ENCODE data around the gene LUZP1. TPM values are rescaled to one million over a fixed set of nuclear protein-coding genes. Genes with fewer than 3 reads are reported as not detected.

The LUZP1 gene
- total RNA-seq, 2 experiments from 2014 or later: 20.1 to 23.7 TPM

DNA sequence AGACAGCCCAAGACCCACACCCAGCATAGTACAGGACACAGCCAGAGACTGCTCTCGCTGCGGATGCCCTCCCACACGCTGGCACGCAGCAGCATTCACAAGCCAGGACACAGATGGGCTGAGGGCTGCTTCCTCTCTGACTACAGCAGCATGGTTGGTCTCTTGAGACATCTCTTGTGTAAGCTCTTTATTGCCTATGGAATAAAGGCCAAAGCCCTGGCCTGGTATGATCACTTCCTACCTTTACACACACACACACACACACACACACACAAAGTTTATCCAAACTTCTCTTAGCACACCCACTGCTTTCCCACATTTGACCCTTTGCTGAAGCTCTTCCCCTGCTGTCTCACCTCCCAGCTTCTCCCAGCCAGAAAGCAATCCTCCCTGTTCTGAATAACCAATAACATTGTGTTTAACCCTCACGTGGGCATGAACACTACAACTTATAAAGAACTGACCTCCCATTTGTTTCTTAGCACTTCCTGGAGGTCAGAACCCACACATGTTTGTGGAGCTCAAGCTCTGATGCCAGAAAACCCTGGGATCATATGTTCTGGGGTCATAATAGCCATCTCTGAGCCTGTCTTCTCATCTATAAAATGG lies 1.2 kb upstream of the LUZP1 start:
- H3K27me3 Mint-ChIP-seq: no peaks in the 10 kb centered on the region
- Histone ChIP-seq H3K27ac (ENCODE audit: low read depth in 1 of 2, low read length in 2 of 2) (no peak overlapping the region), H3K27me3 (ENCODE audit: control insufficient read depth in 1 of 2, insufficient read depth in 2 of 2, low read length in 2 of 2) (no peaks in the 10 kb centered on the region), H3K4me1 (ENCODE audit: insufficient read depth, low read length) (peaks cover 25% of the 10 kb centered on the region), H3K9me3 (ENCODE audit: control insufficient read depth in 1 of 2, insufficient read depth in 1 of 2, low read length in 2 of 2) (peaks cover 0 to 4% of the 10 kb centered on the region in 2 experiments), H3K4me3 (ENCODE audit: low read length) (no peak overlapping the region), H3K36me3 (ENCODE audit: insufficient read depth, low read length) (no peaks in the 10 kb centered on the region)
- peak overlapping the region; percentile 97 for H3K4me3 Mint-ChIP-seq
- H3K36me3 Mint-ChIP-seq (ENCODE audit: low read depth): no peaks in the 10 kb centered on the region
- H3K4me1 Mint-ChIP-seq (ENCODE audit: low read depth): peaks cover 38% of the 10 kb centered on the region
- H3K27ac Mint-ChIP-seq: peak overlapping the region; percentile 79
- intact Hi-C loops (cut with DNase I, micrococcal nuclease): loop anchor here (2.0 to 10.0 kb wide), 3 partner anchors 53 to 195 kb away; partner anchors contain the start of genes KDM1A (in 1 of the 2) and ZNF436 (in 1 of the 2)
- ChIA-PET POLR2A (interaction anchor here (0.8 kb wide), 1 partner anchor 51 kb away, joined by 3 read pairs; no protein-coding TSS in a partner anchor), CTCF (interaction anchor here (1.9 to 3.9 kb wide), 3 partner anchors 10 to 70 kb away, joined by 5 to 23 read pairs (median 14); no protein-coding TSS in a partner anchor)
- TF ChIP-seq, protein P1, sequence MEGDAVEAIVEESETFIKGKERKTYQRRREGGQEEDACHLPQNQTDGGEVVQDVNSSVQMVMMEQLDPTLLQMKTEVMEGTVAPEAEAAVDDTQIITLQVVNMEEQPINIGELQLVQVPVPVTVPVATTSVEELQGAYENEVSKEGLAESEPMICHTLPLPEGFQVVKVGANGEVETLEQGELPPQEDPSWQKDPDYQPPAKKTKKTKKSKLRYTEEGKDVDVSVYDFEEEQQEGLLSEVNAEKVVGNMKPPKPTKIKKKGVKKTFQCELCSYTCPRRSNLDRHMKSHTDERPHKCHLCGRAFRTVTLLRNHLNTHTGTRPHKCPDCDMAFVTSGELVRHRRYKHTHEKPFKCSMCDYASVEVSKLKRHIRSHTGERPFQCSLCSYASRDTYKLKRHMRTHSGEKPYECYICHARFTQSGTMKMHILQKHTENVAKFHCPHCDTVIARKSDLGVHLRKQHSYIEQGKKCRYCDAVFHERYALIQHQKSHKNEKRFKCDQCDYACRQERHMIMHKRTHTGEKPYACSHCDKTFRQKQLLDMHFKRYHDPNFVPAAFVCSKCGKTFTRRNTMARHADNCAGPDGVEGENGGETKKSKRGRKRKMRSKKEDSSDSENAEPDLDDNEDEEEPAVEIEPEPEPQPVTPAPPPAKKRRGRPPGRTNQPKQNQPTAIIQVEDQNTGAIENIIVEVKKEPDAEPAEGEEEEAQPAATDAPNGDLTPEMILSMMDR (IDR thresholded peaks at IDR 0.05): no peak
- no peaks in the 10 kb centered on the region for H3K9me3 Mint-ChIP-seq
- DNase-seq: peak in 5 of 14 experiments; percentile 10 to 59 (median 42)
- no peak for ATAC-seq (ENCODE audit: poor library complexity)

DNA sequence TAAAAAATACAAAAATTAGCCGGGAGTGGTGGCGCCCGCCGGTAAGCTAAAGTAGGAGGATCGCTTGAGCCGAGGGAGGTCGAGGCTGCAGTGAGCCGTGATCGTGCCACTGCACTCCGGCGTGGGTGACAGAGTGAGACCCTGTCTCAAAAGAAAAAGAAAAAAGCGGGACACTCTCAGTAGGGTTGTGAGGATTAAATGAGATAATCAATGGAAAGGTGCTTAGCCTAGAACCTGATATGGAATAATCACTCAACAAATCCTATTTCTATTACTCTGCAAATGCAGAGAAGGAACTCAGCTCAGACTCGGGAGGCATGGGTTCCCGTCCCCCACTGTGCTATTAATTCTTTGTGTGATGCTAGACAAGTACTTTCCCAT lies 529 bp upstream of the LUZP1 start:
- peaks cover 25% of the 10 kb centered on the region for H3K4me1 ChIP-seq (ENCODE audit: insufficient read depth, low read length)
- CTCF ChIA-PET: interaction anchor here (1.2 to 3.9 kb wide), 5 partner anchors 10 to 70 kb away, joined by 3 to 23 read pairs (median 8); no protein-coding TSS in a partner anchor
- peak overlapping the region; percentile 97 for H3K4me3 Mint-ChIP-seq
- peaks cover 42% of the 10 kb centered on the region for H3K4me1 Mint-ChIP-seq (ENCODE audit: low read depth)
- no peaks in the 10 kb centered on the region for H3K27me3 ChIP-seq (ENCODE audit: control insufficient read depth in 1 of 2, insufficient read depth in 2 of 2, low read length in 2 of 2)
- ATAC-seq (ENCODE audit: poor library complexity): no peak
- no peaks in the 10 kb centered on the region for H3K9me3 Mint-ChIP-seq
- peak overlapping the region; percentile 87 for H3K4me3 ChIP-seq (ENCODE audit: low read length)
- TF ChIP-seq, protein P1 (IDR thresholded peaks at IDR 0.05): no peak
- intact Hi-C loops (cut with DNase I, micrococcal nuclease): loop anchor here (2.0 to 10.0 kb wide), 3 partner anchors 52 to 196 kb away; partner anchors contain the start of genes KDM1A (in 1 of the 2) and ZNF436 (in 1 of the 2)
- no peaks in the 10 kb centered on the region for H3K27me3 Mint-ChIP-seq
- no peaks in the 10 kb centered on the region for H3K36me3 ChIP-seq (ENCODE audit: insufficient read depth, low read length)
- POLR2A ChIA-PET: interaction anchor here (0.7 to 2.3 kb wide), 5 partner anchors 15 to 175 kb away, joined by 3 to 12 read pairs (median 4); partner anchors contain the start of gene HNRNPR
- DNase-seq: no peak
- no peak overlapping the region for H3K27ac ChIP-seq (ENCODE audit: low read depth in 1 of 2, low read length in 2 of 2)
- peaks cover 0 to 4% of the 10 kb centered on the region in 2 experiments for H3K9me3 ChIP-seq (ENCODE audit: control insufficient read depth in 1 of 2, insufficient read depth in 1 of 2, low read length in 2 of 2)
- H3K27ac Mint-ChIP-seq: peak overlapping the region; percentile 79
- H3K36me3 Mint-ChIP-seq (ENCODE audit: low read depth): no peaks in the 10 kb centered on the region

DNA sequence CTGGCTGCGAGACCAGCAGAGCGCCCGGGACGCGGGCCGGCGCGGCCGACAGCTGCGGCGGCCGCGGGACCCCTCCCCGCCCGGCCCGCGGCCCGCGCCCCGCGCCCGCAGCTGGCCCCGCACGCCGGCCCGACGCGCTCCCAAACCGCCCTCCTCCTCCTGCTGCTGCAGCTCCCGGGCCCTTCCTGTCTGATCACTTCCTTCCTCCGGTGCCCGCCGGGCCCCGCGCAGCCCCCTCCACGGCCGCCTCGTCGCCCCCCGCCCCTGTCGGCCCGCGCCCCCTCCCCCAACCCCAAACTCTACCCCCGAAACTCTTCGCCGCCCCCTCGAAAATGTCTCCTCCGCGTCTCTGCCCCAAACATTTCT lies 594 bp downstream of the LUZP1 start:
- peak overlapping the region; percentile 68 to 74 for H3K27ac ChIP-seq (ENCODE audit: low read depth in 1 of 2, low read length in 2 of 2)
- Mint-ChIP-seq H3K27me3 (no peaks in the 10 kb centered on the region), H3K27ac (peak overlapping the region; percentile 79), H3K9me3 (no peaks in the 10 kb centered on the region), H3K4me1 (ENCODE audit: low read depth) (peaks cover 49% of the 10 kb centered on the region), H3K4me3 (peak overlapping the region; percentile 97), H3K36me3 (ENCODE audit: low read depth) (no peaks in the 10 kb centered on the region)
- POLR2A ChIA-PET: interaction anchor here (1.0 to 2.3 kb wide), 7 partner anchors 15 to 68 kb away, joined by 3 to 12 read pairs (median 3); no protein-coding TSS in a partner anchor
- intact Hi-C loops (cut with DNase I, micrococcal nuclease): loop anchor here (1.0 to 10.0 kb wide), 4 partner anchors 51 to 197 kb away; partner anchors contain the start of genes KDM1A (in 1 of the 2) and ZNF436 (in 1 of the 2)
- no peaks in the 10 kb centered on the region for H3K27me3 ChIP-seq (ENCODE audit: control insufficient read depth in 1 of 2, insufficient read depth in 2 of 2, low read length in 2 of 2)
- H3K9me3 ChIP-seq (ENCODE audit: control insufficient read depth in 1 of 2, insufficient read depth in 1 of 2, low read length in 2 of 2): peaks cover 0 to 4% of the 10 kb centered on the region in 2 experiments
- ATAC-seq (ENCODE audit: poor library complexity): peak; percentile 40
- peaks cover 25% of the 10 kb centered on the region for H3K4me1 ChIP-seq (ENCODE audit: insufficient read depth, low read length)
- no peaks in the 10 kb centered on the region for H3K36me3 ChIP-seq (ENCODE audit: insufficient read depth, low read length)
- TF ChIP-seq, protein P1 (IDR thresholded peaks at IDR 0.05): no peak
- peak in 10 of 14 experiments; percentile 8 to 63 (median 30) for DNase-seq
- H3K4me3 ChIP-seq (ENCODE audit: low read length): peak overlapping the region; percentile 87
- CTCF ChIA-PET: interaction anchor here (1.2 to 3.9 kb wide), 5 partner anchors 11 to 68 kb away, joined by 3 to 23 read pairs (median 8); no protein-coding TSS in a partner anchor
